ENCODE measurements around the gene DPH3.

DPH3 gene

DNA sequence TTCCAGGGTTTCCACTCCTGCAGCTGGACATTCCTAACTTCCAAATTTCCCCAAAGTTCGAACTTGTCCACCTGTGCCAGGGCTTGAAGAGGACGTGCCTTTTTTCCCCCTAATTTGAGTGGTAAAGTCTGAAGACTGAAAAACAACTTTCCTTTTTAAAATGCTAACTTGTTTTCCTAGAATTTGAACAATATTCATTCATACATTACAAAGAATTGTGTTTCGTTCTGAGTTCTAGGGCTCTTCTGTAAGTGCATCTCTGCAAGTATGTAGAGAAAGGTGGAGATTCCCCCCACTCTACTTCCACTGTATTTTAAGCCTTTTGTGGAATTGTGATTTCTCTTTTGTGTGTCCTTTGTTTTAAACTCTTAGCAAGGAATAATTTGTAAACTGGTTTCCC lies 9.4 kb downstream of the DPH3 start:
- no peak for DNase-seq (ENCODE audit: low spot score)

DNA sequence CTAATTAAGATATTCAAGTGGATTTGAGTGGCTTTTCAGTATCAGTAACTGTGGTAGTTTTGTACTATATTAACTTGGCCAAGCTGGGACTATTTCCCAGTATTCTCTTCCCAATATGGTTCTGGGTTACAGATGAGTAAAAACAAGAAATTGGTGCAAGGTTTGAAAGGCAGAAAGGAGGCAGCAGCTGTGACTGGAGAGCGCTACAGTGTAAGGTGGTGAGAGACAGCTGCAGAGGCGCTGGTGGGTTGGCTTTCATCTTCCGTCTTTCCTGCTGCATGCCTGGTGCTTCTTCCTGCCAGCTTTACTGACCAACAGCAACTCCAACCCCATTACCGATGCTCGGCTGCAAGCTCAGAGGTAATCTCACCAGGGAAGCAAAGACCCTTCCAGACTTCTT lies 9.8 kb downstream of the DPH3 start:
- no peak for DNase-seq (ENCODE audit: low spot score)

DNA sequence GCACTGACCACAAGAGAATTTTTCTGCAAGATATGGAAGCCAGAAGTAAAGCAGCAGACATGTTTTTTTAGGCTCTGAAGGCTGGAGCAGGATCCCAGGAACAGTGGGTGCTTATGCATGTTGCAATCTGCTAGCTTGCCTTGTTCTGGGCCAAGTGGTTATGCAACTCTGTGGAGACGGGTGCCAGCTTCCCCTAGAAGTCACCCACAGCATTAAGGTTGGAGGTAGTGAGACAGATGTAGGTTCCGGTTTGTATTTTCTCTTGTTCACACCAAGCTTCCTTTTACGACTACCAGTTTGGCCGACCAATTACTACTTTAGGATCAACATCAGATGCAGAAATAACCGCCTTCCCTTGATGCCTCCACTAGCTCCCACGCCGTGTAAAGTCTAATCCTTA lies 11.1 kb downstream of the DPH3 start:
- no peak for DNase-seq (ENCODE audit: low spot score)

DNA sequence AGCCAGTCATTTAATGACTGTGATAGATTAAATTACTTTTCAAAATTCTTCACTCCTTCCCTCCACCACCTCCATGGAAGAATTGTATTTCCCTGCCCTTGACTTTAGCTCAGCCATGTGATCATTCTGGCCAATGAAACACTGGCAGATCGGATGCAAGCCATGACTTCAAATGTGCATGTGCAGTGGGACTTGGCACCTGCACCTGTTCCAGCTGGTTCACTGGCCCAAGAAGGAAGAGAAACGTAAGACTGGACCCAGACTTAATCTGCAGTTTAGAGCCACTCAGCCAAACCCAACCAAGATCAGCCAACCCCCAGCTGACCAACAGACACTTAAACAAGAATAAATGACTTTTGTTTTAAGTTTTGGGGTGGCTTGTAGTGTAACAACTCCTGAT lies 11.8 kb downstream of the DPH3 start:
- no peak for DNase-seq (ENCODE audit: low spot score)

DNA sequence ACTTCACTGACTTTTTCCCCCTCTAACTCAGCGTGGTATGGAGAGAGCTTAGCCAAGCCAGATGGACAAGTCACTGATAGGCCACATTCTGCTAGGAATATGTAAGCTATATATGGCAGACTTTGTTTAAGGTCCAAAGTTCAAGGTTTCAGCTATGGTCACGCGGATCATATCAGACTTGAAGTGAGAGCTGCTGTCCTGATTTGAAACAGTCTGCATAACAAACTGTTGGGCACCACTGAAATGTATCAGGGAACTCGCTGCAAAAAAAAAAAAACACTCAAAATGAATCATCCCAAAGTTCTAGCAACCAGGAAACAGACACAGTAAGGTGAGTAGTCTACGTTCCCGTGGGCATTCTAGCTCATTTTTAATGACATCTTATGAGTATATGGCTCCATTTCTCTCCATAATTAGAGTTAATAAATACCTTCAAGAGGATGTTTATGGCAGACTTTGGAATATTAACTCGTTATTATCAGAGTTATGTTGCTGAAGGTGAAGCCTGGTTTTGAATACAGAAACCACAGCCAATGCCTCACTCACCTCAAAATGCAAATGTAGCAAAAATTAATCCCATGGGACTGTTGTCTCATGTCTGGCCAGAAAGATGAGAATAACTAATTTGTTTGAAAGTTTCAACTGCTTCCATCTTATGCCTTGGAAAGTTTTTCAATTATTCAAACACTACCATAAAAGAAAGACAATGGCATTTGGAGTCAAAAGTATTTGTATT lies 12.3 kb downstream of the DPH3 start:
- DNase-seq (ENCODE audit: low spot score) = no peak

DNA sequence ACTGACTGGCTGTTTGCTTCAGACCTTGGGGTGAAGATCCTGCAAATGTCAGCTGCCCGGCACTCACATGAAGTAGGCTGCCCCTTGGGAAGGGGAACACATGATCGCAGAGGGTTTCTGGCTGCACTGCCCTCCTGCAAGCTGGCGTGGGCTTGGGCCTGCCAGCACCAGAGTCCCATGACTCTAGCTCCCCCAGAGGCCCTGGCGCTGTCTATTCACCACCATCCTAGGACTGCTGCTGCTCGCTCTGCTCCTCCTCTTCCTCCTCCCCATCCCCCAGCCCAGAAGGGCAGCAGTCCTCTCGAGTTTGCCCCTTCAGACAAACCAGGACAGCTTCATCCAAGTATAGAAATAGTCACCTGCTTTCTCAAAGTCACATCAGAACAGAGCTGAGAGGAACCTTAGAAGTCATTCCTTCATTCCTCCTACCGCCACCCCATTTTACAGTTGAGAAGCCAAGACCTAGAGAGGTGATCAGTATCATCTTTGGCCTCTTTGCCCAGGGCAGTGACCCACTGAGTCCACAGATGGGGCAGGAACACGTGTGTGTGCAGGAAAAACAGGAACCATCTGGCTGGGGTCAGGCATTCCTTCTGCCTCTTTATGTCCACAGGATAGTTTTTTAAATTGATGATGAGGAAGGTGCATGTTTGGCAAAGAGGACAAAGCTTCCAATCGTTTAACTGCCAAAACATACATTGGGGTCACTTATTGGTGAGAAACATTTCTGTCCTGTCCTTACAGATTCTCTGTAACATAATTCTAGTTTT lies 13.2 kb downstream of the DPH3 start:
- DNase-seq (ENCODE audit: low spot score) = no peak

DNA sequence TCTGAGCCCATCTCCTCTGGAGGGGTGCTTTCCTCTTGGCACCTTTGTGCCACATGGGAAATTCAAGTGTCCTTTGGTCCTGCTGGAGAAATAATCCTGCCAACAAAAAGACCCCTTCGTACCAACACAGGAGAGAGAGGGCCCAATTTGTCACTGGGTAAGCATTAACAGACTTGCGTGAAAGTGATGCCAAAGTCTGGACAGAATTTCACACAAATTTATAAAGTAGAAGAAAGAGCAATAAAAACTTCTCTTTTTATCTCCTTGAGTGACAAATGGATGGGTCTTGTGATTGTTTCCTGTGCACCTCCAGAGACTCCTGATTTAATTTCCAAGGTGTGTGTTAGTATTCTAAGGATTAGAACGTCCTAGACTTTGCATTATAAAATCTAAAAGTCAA lies 14.9 kb downstream of the DPH3 start:
- no peak for DNase-seq (ENCODE audit: low spot score)

DNA sequence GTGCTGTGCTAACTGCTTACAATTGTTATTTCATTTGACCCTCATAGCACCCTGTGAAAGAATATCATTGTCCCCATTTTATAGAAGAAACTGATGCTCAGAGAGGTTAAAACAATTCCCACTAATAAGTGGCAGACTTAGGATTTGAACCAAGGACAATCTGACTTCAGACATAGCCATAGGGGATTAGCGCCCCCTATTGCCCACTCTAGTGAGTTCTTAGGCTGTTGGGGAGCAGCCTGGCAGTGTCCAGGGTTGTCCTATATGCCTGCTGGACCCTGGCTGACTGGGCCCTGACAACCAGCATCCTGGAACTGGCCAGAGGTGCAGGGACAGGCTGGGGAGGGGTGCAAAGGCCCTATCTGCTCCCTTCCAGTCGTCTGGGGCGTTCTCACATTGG lies 15.4 kb downstream of the DPH3 start:
- DNase-seq (ENCODE audit: low spot score) = no peak

DNA sequence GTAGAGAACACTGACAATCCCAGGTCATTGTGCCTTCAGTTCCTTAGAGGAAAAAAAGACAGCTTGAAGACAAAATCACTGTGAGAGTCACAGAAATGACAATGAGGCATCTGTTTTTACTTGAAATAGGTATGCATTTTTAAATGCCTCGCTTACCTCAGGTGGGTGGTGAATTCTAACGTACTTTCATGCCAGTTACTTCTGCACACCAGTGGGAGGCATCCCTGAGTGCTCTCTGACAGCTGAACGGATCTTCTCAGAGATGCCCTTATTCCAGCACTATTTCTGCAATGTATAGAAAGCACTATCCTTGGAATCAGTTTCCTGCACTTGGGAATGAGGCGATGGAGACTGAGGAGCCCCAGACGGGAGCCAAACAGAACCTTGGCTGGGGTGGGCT lies 16.2 kb downstream of the DPH3 start:
- DNase-seq (ENCODE audit: low spot score) = no peak

DNA sequence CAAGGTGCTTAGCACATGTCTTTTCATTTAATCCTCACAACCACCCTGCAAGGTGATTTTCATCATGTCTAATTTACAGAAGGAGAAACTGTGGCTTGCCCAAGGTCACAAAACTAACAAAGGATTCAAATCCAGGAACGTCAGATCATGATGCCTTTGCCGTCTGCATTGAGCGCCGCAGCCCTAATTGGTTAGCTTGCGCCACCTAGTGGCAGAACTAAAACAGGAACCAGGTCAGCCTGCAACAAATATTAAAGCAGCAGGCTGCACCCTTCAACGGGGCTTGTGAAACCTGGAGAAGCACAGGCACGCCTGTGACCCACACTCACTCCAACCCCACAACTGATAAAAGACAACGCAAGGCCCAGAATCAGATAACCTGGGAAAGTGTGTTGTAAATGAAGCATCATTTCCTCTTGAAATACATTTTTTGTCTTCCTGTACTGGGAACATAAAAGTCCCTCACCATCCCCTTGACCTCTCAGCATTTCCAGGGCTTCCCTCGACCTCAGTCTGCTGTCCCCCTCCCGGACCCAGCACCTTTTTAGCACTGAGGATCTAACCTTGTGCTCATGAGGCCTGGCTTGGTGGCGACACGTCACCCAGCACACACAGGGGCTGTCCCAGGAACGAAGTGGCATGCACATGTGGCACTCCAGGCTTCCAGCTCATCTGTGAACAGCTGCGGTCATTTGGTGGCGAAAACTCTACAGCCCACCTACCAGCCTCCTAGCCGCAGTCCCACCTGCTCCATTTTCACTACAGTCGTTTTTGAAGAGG lies 17.3 kb downstream of the DPH3 start:
- peak; percentile 82 for DNase-seq (ENCODE audit: low spot score)

DNA sequence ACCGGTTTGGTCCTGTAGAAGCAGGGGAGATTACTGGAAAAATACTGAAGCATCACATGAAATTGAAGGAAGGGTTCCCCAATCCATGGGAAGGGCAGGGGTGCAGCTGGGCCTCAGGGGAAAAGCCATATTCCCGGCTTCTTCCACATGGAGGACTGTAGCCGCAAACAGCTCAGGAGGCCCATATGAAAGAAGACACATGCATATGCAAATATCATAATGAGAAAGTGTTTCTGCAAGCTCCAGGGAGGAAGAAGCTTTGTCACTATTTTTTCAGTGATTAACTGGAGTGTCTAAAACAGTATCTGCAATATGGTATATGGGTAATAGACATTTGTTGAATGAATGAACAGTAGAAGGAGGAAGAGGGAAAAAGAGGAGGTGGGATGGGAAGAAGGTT lies 19.1 kb downstream of the DPH3 start:
- DNase-seq (ENCODE audit: low spot score) = no peak

DNA sequence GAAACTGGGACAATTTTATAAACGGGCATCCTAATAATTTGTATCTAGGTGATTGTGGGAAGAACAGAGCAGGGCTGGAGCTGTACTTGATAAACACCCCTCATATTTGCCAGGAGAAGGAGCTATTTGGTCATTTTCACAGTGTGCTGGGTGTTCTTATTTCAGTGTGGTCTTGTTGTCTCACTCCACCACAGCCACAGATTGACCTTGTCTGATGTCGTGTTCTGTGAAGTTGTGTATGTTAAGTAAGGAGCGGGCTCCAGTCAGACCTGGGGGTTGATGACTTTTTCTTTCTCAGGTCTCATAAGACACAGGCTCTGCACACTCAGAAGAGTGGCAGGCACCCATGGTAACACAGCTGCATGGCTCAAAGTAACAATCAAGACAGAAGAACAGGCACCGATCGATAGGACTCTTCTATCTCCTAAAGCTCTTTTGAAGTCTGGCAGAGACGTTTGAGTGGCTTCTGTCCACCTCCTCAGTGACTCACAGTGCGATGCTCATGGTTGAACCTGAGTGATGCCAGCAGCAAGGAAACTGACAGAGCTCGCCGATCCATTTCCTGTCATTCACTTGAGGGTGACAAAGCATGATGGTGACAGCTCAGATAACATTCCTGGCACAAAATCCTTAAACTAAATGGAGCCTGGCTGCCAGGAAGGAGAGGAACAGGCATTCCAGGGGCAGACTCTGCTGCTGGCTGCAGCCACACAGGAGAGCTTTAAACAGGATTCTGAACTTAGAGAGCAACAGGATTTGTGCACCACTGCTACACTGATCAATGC lies 20.8 kb downstream of the DPH3 start:
- DNase-seq (ENCODE audit: low spot score) = no peak

DNA sequence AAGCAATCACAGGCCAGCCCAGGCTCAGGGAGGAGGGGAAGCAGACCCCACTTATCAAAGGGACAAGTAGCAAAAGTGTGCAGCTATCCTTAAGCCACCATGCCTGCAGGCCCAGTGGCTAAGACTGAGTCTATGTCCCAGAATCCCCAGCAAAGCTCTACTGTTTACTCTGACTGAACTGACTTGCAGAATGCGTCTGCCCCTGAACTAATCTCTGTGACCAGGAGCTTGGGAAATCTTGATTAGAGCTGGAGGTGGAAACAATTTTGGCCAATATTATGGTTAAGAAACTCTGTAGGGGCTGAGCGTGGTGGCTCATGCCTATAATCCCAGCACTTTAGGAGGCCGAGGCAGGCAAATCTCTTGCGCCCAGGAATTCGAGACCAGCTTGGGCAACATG lies 22.6 kb downstream of the DPH3 start:
- no peak for DNase-seq (ENCODE audit: low spot score)

DNA sequence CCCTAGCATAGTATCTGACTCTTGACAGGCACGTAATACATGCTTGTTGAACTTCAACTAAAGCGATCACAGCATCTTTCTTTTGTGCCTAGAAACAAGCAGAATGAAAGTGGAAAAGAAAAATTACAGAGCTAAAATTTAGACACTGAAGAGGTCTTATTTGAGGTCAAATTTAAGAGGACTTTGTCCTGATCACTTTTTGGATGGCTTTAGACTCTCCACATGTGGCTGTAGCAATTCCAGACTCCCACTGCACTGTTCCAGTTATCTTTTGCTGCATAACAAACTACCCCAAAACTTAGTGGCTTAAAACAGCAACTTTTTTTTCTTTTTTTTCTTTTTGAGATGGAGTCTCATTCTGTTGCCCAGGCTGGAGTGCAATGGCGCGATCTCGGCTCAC lies 23.5 kb downstream of the DPH3 start:
- no peak for DNase-seq (ENCODE audit: low spot score)

DNA sequence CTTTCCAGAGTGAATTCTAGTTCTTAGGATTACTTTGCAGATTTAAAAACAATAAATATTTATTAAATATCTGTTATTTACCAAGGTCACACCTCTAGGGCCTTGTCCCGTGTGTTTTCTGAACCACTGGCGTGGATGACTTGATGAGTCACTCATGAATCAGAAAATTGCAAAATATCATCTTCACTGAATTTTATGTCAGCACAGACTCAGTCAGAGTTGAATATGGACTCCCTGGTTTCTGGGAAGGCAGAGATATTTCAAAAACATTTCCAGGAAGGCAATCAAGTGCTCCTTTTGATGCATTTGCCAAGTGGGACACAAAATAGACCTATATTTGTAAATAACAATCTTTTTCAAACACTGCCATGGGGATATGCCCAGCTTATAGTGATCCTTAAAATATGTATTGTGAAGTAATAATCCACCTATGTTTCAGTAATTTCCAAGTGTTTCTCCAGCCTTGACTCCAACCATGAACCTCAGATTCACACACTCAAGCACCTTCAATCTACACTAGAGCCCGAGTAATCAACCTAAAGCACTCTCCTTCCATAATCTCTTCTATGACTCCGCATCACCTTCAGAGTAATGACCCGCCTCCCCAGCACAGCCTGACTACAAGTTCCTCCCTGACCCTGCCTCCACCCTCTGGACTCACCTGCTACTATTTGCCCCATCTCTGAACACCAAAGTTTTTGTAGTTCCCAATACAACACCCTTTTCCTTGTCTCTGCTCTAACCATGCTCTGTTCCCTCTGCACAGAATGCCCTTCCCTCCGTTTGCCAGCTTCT lies 24.3 kb downstream of the DPH3 start:
- DNase-seq (ENCODE audit: low spot score) = peak; percentile 16

DNA sequence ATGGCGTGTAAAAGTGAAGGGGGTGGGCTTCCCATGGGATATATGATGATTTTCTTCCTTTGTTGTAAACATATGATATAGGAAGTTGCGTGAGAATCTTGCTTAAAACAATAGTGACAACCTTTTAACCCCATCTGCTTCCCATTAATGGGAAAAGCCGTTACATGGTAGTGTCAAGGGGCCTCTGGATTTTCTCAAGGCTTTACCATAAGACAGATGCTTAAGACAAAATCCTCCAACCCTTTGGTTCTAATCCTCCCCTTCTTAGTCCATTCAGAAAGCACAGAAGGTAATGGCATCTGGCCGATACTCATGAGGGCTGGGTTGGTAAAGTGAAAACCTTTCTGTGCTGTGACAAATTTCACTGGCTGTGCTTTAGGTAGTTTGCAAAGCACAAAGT lies 25.0 kb downstream of the DPH3 start:
- DNase-seq (ENCODE audit: low spot score) = no peak

DNA sequence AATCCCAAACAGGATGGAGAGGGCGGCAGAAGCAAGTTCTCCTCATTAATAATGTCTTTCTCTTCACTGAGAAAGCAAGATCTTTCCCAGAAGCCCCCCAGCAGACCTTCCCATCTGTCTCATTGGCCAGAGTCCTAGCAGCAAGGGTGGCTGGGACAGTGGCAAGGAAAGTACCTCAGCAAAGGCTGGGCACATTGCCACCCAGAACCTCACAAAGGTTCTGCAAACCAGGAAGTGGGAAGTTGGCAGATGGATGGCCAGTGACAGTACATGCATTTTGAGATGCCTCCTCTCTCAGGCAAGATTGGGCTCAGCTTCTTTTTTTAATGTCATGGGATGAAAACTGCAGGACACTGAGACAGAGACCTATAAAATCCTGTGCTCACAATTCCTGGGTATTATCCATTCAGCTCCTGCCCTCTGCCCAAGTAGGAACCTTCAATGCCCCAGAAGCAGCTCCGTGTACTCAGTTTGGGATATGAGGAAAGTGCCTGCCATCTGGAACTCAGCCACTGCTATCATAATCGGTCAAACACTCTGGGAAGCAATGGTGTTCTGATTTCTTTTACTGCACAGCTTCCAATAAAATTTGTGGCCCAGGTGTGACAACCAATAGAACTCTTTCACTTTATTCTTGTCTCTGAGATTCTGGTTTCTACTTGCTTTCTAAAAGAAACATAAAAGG lies 25.5 kb downstream of the DPH3 start:
- DNase-seq (ENCODE audit: low spot score) = no peak

DNA sequence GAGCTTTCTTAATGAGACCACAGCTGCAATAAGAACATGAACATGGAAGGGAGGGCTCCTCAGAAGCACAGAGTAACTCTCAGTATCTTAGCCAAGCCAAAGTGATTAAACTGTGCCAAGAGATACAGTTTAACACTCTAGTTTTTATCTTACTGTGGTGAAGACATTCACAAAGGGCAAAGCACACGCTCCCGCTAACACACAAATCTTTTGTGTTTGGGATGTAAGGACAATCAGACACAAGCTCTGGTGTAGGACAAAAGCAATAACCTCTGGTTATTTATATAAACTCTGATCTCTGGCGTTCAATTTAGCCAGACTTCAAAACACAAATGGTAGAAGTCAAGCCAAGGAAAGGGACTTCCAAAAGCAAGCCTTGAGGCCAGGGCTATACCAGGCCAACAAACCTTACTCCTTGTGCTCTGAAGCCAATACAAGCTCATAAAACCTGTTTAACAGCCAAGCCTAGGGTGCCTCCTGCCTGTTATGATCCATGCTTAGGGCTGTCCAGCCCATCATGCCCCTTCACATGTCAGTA lies 27.8 kb downstream of the DPH3 start:
- no peak for DNase-seq (ENCODE audit: low spot score)

DNA sequence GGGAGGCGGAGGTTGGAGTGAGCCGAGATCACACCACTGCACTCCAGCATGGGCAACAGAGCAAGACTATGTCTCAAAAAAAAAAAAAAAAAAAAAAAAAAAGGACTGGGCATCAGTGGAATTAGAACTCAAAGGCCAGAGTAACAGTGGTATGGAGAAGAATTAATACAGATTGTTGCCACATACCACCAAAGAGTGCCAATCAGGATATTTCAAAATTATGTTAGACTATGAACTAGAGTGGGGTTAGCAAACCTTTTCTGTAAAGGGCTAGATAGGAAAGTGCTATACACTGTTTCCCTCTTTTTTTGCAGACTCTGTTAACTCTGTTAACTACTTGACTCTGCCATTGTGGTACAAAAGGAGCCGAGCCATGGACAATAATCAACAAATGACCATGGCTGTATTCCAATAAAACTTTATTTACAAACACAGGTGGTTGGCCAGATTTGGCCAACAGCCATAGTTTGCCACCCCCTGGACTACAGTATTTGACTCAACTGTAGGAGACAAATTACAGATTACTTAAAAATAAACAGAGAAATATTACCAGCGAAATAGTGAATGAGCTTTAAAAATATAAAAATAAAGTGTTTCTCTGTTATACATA lies 28.6 kb downstream of the DPH3 start:
- DNase-seq (ENCODE audit: low spot score) = no peak

DNA sequence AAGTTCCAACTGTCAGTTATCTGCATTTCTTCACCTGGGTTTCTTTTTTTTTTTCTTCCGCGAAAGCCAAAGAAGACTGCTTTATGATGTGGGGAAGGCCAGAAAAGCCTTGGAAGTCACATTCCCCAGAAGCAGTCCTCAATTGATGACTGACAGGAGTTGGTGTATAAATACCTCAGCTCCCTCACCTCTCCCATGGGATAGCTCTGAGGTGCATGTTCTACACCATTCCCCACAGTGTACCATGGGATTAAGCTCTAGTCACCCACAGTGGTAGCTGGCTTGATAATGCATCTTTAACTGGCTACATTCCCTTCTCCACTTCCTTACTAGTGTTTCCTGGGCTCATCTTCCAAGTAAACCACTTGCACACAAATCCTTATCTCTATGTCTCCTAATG lies 30.5 kb downstream of the DPH3 start:
- DNase-seq (ENCODE audit: low spot score) = no peak
